ENCODE measurements around the gene SDK1.

- TF ChIP-seq EZH2 (IDR thresholded peaks at IDR 0.05; ENCODE audit: insufficient read depth, poor library complexity, severe bottlenecking), result no peak
- no peak for TF ChIP-seq EZH2phosphoT487 (IDR thresholded peaks at IDR 0.05; ENCODE audit: insufficient read depth, low read depth)
These were observed 940.2 kb downstream of the SDK1 start for GRCh38 chr7:4241304-4241612.

Data from GM23248 (cell line).